HG03095 (cell line): ENCODE measurements around the gene RGS10.

ENCODE experiments used
- ATAC-seq: cut with Tn5 transposase; IDR thresholded peaks from one replicate; pipeline ENCODE4 v1.9.1; 2021; ENCODE audit warnings: moderate library complexity; ENCODE audit not compliant: unreplicated experiment

RGS10 gene

DNA sequence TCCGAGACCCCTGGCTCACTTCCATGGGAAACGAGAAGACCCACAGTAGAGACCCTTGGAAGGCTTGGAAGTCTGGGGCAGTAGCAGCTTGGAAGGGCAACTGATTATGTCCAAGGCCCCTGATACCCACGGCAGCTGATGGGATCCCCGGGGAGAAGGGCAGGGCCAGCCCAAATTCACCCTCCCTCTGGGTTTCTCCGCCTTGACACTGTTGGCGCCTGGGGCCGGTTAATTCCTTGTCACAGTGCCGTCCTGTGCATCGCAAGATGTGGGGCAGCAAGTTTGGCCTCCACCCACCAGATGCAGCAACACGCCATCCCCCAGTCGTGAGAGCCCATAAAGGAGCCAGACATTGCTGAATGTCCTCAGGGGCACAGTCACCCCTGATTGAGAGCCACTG is 89.2 kb downstream of the RGS10 start:
- ATAC-seq, result no peak

GRCh38 chr10:119452396-119452795 is 90.1 kb downstream of the RGS10 start:
- no peak for ATAC-seq

DNA sequence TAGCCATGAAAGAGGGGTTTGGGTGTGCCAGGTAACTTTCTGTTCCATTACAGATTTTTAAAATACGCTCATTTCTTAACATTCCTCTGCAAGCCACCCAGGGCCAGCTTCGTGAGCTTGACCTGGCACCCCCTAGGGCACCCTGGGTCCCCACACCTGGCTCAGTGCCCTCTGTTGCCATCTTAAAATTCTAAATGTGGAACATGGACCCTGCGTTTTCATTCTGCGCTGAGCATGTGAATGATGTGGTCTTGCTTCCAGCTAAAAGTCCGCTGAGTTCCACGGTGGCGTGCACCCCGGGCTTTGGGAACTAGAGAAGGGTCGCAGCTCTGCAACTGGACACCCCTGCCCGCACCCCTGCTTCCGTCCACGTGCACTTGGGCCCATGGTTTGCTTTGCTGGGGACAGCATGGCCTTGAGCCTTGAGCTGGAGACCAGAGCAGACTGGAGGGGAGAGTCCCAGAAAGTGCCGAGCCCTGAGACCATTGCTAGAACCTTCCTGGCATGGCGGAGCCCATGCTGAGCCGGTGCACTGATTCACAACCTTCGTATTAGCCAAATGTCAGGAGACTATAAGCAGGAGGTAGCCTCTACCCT is 91.1 kb downstream of the RGS10 start:
- ATAC-seq, result no peak

DNA sequence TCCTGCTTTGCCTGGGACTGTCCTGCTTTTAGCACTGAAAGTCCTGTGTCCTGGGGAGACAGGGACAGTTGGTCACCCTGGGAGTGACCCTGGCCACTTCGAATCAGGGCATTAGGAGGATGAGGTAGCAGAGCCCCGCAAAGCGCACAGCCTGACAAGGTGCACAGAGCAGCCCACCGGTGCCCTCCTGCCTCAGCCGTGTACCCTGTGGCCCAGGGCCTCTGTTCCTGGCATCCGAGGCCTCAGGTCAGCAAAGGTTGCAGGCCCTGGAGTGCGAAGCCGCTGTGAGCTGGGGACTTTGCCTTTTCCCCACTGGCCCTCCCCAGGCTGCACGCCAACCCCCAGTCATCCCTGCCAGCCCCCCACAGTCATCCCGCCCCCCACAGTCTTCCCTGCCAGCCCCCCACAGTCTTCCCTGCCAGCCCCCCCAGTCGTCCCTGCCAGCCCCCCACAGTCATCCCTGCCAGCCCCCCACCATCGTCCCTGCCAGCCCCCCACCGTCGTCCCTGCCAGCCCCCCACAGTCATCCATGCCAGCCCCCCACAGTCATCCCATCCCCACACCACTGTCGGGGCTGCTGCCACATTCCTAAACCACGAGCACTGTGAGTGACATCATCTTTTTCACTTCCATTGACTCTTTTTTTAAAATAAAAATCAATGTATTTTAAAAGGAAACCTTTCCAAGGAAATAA is 91.8 kb downstream of the RGS10 start:
- ATAC-seq, result no peak
